Embryonic facial prominence (tissue), 1 donor: Measurements from ENCODE around the gene ZNF281.
A peak's percentile ranks its signal among the peaks of the same experiment; 100 is the strongest.
"Not testable (repeated sequence)": the region's sequence is repeated elsewhere in the genome, so short reads cannot be mapped to it uniquely, and the experiment has no call there.

Source experiments
- DNase-seq: peaks from one replicate; pipeline ENCODE4 v3.0.0-alpha.2; 2016; ENCODE audit errors: extremely low spot score

Gene ZNF281, protein sequence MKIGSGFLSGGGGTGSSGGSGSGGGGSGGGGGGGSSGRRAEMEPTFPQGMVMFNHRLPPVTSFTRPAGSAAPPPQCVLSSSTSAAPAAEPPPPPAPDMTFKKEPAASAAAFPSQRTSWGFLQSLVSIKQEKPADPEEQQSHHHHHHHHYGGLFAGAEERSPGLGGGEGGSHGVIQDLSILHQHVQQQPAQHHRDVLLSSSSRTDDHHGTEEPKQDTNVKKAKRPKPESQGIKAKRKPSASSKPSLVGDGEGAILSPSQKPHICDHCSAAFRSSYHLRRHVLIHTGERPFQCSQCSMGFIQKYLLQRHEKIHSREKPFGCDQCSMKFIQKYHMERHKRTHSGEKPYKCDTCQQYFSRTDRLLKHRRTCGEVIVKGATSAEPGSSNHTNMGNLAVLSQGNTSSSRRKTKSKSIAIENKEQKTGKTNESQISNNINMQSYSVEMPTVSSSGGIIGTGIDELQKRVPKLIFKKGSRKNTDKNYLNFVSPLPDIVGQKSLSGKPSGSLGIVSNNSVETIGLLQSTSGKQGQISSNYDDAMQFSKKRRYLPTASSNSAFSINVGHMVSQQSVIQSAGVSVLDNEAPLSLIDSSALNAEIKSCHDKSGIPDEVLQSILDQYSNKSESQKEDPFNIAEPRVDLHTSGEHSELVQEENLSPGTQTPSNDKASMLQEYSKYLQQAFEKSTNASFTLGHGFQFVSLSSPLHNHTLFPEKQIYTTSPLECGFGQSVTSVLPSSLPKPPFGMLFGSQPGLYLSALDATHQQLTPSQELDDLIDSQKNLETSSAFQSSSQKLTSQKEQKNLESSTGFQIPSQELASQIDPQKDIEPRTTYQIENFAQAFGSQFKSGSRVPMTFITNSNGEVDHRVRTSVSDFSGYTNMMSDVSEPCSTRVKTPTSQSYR

DNA sequence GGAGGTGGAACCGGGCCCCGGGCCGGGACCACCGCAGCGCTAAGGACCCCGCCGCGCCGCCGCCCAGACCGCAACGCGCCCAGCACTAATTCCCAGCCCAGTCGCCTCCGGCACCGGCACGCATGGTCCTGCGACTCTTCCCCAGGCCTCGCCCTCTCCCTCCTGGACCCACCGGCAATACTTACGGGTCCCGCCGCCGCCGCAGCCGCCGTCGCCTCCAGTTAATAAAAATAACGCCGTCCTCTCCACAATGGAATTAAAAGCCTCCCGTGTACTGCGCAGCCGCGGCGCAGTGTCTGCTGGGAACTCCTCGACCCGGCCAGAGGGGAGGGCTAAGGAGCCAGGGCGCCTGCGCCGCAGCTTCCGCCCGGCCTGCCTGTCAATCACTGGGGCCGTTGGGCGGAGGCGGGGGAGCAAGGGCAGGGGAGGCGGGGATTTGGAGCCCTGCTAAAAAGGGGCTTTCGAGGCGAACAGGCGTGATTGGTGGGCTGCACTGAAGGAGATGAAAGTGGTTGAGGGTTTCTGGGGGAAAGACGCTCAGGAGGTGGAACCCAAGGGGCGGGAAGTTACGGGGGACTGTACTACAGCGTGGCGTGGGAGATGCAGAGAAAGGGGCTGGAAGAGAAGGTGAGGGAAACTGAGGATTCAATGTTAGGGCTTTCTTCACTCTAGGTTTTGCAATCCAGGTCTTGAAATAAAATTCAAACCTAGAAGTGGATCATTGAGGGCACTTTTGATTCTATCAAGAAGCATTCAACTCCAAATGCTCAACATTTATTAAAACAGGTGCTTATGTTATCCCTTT lies at the start of gene ZNF281:
Gene ZNF281, minus strand, starts transcription at position 276 of the 805 bp plus-strand sequence. CDS start 331 bp downstream, outside the sequence.
- DNase-seq: peak; percentile 91

DNA sequence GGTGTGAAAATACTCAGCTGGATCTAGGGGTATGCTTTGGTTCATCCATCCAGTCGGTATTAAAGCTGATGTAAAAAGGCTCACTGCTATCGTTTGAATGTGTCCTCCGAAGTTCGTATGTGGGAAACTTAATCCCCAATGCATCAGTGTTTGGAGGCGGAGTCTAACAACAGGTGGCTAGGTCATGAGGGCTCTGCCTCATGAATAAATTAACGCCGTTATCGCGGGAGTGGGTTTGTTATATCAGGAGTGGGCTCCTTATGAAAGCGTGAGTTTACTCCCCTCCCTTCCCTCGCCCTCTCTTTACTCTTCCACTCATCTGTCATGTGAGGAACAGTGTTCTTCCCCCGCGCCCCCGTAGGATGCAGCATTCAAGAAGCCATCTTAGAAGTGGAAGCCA lies 48.9 kb upstream of the ZNF281 start:
- DNase-seq: no peak

DNA sequence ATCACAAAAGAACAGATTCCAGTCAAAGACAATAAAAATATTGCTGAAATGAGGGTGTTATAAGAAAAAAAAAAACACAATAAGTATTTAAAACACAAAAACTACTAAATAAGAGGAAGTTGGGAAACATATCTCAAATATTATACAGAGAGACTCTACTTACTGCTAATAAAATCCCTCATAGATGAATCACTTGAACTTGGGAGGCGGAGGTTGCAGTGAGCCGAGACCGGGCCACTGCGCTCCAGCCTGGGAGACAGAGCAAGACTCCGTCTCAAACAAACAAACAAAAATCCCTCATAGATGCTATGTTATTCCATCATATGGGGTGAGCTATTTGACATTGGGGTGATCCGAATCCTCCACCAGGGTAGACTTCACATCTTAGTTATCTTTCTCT lies 48.0 kb upstream of the ZNF281 start:
- DNase-seq: no peak

DNA sequence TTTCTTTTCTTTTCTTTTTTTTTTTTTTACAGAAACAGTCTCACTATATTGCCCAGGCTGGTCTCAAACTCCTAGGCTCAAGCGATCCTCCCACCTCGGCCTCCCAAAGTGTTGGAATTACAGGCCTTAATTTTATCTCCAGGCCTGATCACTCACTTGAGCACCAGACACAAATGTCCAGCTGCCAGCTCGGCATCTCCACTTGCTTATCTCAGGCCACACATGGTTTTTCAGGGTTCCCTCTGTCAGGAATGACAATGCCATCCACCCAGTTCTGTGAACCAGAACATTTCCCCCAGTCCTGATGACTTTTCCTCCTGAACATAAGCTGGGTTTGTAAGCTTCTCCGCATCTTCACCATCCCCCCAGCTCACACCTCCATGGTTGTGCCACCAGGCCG lies 44.6 kb upstream of the ZNF281 start:
- no peak for DNase-seq

DNA sequence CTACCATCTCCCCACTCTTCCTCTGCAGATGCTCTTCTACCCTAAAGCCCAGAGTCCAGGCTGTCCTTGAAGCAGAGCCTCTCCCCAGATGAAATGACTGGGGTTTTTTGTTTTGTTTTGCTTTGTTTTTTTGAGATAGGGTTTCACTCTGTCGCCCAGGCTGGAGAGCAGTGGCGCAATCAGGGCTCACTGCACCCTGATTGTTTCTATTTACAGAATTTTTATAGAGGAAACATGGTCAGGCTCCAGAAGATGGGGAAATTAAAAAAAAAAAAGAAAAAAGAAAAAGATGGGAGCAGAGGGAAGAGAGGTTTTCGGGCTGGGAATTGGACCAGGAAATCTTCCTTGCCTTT lies 43.7 kb upstream of the ZNF281 start:
- DNase-seq: no peak

DNA sequence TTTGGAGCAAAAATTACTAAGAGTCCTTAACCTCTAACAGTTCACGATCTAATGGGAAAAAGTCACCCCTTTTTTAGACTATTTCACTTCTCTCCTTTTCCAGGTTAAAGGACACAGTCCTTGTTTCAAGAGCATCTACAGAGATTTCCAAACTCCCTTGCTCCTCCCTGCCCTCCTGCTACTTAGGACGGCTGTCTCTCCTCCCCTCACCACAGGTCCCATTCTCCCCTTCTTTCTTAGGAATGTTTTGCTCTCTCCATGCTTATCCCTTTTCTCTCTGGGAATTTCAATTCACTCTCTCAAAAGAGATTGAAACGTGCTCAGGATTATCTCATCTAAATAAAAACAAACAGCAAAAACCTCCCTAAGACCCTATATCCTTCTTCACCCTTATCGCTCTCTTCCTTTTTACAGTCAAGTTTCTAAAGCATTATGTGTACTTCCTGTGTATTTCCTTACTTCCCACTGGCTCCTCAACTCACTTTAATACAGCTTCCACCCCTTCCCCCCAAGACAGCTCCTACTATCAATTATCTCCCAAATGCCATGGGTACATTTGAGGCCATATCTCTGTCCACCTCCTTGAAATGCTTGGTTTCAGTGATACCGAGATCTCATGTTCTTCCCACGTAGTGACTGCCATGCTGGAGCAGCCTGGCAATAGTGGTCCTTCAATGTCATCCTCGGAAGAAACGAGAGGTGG lies 43.2 kb upstream of the ZNF281 start:
- DNase-seq: no peak

DNA sequence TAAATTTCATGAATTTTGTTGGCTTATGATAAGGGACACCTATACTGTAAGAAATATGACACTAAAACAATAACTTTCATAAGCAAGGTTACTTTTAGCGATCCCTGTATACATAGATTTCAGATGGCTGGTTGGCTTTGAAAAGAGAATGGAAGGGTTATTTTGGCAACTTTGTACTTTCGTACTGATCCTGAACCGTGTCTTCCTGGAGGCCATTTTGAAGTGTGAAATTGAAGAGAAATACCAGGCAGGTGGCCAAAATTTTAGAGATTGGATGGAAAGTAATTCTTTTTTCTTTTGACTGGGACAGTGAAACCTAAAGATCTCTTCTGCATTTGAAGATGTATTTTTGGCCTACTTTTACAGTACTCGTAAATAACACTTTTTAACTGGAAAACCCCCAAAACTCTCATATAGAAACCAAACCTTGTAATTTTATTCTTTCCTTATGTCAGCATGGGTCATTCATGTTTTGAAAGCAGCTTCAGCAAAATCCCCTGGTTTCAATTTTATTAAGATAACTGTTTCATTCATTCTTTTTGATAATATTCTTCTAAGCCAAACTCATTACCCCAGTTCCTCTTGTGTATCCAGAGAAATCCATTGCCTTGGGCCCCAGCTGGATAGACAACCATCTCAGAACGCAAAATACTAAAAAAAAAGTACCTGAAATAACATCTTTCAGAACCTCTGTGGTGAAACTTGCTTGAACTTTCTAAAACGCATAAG lies 38.4 kb upstream of the ZNF281 start:
- no peak for DNase-seq

DNA sequence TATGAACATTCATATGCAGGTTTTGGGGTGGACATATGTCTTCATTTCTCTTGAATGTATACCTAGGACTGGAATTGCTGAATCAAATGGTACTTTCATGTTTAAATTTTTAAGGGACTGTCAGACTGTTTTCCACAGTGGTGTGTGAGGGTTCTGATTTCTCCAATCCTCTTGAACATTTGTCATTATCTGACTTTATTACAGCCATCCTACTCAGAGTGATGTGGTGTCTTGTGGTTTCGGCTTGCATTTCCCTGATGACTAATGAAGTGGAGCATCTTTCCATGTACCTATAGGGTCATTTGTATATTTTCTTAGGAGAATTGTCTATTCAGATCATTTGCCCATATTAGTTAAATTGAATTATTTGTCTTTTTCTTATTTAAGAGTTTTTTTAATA lies 35.4 kb upstream of the ZNF281 start:
- DNase-seq: no peak

DNA sequence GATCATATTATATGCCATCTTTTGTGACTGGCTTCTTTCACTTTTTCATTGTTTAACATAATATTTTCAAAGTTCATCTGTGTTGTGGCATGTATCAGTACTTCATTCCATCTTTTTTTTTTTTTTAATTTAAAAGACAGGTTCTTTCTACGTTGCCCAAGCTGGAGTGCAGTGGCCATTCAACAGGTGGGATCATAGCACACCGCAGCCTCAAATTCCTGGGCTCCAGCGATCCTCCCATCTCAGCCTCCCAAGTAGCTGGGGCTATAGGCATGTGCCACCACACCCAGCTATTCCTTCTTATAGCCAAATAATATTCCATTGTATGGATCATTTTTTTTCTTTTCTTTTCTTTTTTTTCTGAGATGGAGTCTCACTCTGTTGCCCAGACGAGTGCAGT lies 34.6 kb upstream of the ZNF281 start:
- DNase-seq: no peak

DNA sequence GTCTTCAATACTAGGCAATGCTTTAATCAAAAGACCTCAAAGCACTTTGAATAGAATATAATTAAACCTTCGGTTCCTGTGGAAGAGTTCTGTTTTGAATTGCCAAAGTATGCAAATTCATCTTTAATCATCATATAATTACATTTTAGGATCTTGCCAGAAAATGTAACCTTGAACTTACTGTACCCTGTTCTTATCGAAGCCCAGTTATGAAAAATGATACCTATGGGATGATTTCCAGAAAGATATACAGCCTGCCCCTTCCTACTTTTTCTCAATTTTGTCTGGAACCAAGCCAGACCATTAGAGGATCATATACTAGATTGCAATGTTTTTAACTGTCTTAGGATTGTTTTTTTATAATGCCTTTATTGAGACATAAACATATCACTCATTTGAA lies 34.0 kb upstream of the ZNF281 start:
- no peak for DNase-seq

DNA sequence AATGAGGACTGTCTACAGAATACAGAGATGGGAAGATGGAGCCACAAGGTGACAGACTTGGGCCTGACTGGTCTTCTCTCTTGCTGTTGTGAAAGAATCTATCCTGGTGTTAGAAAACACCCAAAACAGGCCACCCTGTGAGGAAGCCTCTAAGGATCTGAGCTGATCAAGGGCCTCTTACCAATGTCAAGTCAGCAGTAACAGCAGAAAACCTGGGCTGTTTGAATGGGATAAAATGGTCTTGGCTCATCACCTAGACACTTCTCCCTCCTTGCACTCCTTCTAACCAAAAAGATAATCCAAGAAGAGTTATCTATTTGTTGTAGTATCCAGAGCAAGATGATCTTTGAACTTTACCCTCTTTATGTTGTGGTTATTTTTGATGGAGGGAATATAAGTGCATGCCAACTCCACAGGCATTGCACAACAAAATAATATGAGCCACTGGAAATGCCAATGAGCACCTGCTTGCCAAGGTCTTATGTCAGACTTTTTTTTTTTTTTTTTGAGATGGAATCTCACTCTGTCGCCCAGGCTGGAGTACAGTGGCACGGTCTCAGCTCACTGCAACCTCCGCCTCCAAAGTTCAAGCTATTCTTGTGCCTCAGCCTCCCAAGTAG lies 32.8 kb upstream of the ZNF281 start:
- no peak for DNase-seq

DNA sequence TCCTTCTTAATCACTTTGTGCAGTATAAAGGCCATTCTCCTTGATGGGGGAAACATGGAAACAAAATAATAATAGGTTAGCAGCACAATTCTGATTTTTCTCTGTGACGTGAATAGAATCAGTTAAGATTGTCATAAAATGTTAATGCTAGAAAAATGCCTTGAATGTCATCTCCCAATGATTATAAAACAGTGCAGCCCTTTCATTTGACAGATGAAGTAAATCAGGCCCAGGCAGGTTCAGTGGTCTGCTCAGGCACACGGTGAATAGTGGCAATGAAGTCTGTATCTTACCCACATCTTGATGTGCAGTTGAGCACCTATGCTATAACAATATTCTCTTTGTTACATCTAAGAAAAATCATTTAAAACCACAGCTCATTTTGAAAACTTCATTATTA lies 32.2 kb upstream of the ZNF281 start:
- no peak for DNase-seq

DNA sequence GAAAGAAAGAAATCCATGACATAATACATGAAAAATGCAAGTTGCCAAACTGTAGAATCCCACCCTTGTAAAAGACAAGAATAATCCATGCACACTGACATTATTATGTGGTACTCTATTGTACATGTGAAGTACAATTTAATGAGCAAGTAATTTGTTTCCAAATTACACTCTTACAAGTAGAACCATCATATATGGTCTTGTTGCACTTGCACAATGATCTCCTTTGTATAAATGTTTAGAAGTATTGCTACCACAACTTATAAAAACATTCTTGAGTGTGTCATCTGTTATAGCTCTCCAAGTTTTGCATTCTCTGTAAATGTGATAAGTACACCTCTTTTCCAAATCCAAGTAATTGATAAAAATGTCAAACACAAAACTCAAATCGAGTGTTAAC lies 29.1 kb upstream of the ZNF281 start:
- no peak for DNase-seq

DNA sequence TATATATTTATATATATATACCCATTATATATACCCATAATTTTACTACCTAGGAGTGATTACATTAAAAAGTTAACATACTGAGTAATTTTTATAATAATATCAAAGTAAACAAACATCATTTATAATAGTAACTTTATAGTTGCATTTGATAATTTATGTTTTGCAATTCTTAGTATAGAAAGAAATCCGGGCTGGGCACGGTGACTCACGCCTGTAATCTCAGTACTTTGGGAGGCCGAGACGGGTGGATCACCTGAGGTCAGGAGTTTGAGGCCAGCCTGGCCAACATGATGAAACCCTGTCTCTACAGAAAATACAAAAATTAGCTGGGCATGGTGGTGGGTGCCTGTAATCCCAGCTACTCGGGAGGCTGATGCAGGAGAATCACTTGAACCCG lies 28.6 kb upstream of the ZNF281 start:
- DNase-seq: not testable (repeated sequence)

DNA sequence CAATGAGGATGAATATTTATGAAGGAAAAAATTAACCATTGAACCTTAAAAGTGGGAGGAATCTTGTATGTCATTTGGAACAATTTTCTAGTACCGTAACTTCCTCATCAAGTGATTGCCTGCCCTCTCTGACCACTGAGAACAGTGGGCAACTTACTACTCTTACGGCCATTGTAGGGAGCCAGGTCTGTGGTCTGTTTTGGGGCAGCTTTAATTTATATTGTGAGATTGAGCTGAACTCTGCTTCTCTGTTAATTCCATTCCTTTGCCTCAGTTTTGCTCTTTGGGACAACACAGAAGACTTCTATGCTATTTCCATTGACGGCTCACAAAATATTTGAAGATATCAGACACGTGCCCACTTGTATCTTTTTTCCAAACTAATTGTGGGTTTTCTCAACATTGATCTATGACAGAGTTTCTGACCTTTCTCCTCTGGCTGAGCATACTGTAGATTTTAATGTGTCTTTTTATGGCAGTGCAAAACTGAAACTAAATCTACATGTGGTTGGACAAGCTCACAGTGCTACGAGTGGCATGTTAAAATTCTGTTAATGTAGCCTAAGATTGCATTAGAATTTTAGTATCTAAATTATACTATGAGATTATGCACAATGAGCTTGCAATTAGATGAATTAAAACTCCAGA lies 27.8 kb upstream of the ZNF281 start:
- no peak for DNase-seq

DNA sequence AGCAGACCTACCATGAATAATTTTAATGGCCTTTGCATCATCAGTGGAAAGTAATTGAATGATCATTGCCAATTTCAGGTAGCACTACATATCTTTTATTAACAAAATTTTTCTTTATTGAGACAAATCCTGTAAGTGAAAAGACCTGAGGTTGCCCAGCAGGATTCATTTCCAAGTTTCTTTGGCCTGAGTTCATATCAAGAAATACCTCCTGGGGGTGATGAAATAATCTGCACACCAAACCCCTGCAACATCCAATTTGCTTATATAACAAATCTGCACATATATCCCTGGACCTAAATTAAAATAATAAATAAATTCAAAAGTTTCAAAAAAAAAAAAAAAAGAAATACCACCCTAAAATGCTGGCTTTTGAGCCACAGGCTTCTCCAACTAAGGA lies 27.3 kb upstream of the ZNF281 start:
- DNase-seq: no peak

DNA sequence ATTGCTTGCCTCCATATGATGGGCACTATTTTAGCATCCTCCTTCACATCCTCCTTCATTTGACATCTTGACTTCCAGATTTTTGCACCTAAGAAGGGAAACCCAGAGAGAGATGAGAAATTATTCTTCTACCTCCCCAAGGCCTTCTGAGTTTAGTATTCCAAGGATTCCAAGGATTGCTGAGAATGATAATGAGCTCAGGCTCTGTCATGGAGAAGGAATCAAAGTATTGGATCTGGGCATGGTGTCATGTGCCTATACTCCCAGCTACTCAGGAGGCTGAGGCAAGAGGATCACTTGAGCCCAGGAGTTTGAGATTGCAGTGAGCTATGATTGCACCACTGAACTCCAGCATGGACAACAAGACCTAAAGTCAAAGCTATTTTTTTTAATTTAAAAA lies 26.6 kb upstream of the ZNF281 start:
- DNase-seq: no peak

DNA sequence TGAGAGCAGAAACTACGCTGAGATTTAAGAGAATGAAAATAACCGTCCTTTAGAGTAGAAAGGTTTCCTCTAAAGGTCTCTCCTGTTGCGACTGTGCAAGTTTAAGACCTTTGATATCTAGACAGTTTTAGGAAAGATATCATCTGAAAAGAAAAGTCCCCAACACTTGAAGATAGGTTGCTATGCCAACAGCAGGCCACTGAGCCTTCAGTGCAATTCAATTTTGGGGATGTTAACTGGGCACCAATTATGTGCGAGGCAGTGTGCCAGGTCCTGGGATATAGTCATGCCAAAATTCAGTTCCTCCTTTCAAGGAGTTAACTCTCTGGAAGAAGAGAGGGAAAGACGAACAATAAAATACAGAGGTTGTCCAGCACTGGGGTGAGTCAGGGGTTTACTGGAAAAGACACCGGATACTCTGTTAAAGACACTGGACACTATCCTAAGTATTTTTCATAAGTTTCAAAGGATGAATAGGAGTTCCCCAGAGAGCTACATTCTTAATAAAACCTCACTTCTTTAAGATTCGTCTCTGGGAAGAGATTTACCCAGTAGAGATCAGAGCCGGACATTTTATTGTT lies 25.5 kb upstream of the ZNF281 start:
- DNase-seq: no peak

DNA sequence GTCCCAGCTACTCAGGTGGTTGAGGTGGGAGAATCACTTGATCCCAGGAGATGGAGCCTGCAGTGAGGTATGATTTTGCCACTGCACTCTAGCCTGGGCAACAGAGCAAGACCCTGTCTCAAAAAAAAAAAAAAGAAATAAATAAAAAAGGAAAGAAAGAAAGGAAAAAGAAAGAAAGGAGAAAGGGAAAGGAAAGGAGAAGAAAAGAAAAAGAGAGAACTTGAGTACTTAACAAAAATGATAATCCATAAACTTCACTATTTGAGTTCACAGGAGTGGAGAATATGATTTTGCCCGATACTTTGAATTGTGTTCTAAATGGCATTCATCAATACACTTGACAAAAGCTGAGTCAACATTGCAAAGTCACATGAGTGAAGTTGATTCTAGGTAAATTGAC lies 23.8 kb upstream of the ZNF281 start:
- DNase-seq: no peak

DNA sequence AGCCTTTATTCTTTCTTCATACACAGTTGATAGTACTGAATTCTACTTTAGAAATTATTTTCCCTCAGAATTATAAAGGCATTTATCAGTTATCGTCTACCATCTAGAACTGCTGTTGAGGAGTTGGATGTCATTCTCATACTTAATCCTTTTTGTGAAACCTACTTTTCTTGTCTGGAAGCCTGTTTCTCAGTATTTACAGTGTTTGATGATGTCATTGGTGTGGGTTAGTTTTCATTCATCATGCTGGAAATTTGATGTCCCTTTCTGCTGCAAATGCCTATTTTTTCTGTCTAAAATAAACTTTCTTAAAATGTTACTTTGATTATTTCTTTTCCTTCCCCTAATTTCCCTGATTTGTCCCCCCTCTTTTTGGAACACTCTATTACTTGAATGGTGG lies 22.8 kb upstream of the ZNF281 start:
- no peak for DNase-seq
